GM18519 (cell line): Measurements from ENCODE around the gene MIGA1.
"Not testable (repeated sequence)": the region's sequence is repeated elsewhere in the genome, so short reads cannot be mapped to it uniquely, and the experiment has no call there.

Source experiments
- ATAC-seq: cut with Tn5 transposase; IDR thresholded peaks from one replicate; pipeline ENCODE4 v1.9.1; 2021; ENCODE audit warnings: mild to moderate bottlenecking, moderate library complexity; ENCODE audit not compliant: unreplicated experiment, low FRiP score

Gene MIGA1

GRCh38 chr1:77779529-77780281 is at the start of gene MIGA1:
Gene MIGA1, plus strand, starts transcription at chr1:77779649. Its CDS starts 3,604 bp downstream, at chr1:77783253.
- ATAC-seq, result peak; percentile 96

GRCh38 chr1:77732090-77732489 is 47.4 kb upstream of the MIGA1 start:
- ATAC-seq, result no peak

- ATAC-seq, result no peak
Observed at GRCh38 chr1:77739235-77739634, 40.2 kb upstream of the MIGA1 start.

GRCh38 chr1:77741316-77741715 is 38.1 kb upstream of the MIGA1 start:
- ATAC-seq, result no peak

- no peak for ATAC-seq
Observed at GRCh38 chr1:77742011-77742555, 37.4 kb upstream of the MIGA1 start.

- ATAC-seq, result no peak
Observed at GRCh38 chr1:77744576-77744975, 34.9 kb upstream of the MIGA1 start.

GRCh38 chr1:77749489-77749888 is 30.0 kb upstream of the MIGA1 start:
- ATAC-seq, result not testable (repeated sequence)

GRCh38 chr1:77756052-77756754 is 23.2 kb upstream of the MIGA1 start:
- ATAC-seq, result no peak

GRCh38 chr1:77757066-77757584 is 22.3 kb upstream of the MIGA1 start:
- no peak for ATAC-seq

GRCh38 chr1:77757603-77758002 is 21.8 kb upstream of the MIGA1 start:
- no peak for ATAC-seq

- peak; percentile 92 for ATAC-seq
Observed at GRCh38 chr1:77759071-77760028, 20.1 kb upstream of the MIGA1 start, which contains the start of gene USP33. Gene USP33, minus strand, starts transcription at chr1:77759852. Its CDS starts 18,155 bp downstream, at chr1:77741697.

GRCh38 chr1:77762072-77762476 is 17.4 kb upstream of the MIGA1 start:
- no peak for ATAC-seq

- no peak for ATAC-seq
Observed at GRCh38 chr1:77768006-77768405, 11.4 kb upstream of the MIGA1 start.

- no peak for ATAC-seq
Observed at GRCh38 chr1:77776007-77776700, 3.3 kb upstream of the MIGA1 start.

GRCh38 chr1:77781683-77782082 is 2.2 kb downstream of the MIGA1 start:
- no peak for ATAC-seq

GRCh38 chr1:77783141-77783540 is 3.7 kb downstream of the MIGA1 start:
- no peak for ATAC-seq

- not testable (repeated sequence) for ATAC-seq
Observed at GRCh38 chr1:77786093-77786741, 6.8 kb downstream of the MIGA1 start.

- no peak for ATAC-seq
Observed at GRCh38 chr1:77794550-77794949, 15.1 kb downstream of the MIGA1 start.
